Measurements from ENCODE around the gene ZNFX1.

The ZNFX1 gene

GRCh38 chr20:49281059-49281912, 3.4 kb upstream of the ZNFX1 start:
- H3K27ac ChIP-seq, result peak overlapping the region; percentile 99; the same call in 1 of the 2 replicates
- no peak for TF ChIP-seq ZFX (IDR thresholded peaks at IDR 0.05)
- TF ChIP-seq CTCF (conservative IDR thresholded peaks at IDR 0.05), result no peak

- H3K27ac ChIP-seq, result peak overlapping the region; percentile 99; the same call in 1 of the 2 replicates
- no peak for TF ChIP-seq CTCF (conservative IDR thresholded peaks at IDR 0.05)
- no peak for TF ChIP-seq ZFX (IDR thresholded peaks at IDR 0.05)
These were observed 2.7 kb upstream of the ZNFX1 start for GRCh38 chr20:49280463-49281058.

GRCh38 chr20:49279677-49280462, 2.0 kb upstream of the ZNFX1 start:
- TF ChIP-seq ZFX (IDR thresholded peaks at IDR 0.05) (no peak), CTCF (conservative IDR thresholded peaks at IDR 0.05) (no peak)
- H3K27ac ChIP-seq, result peak overlapping the region; percentile 99

- peak overlapping the region; percentile 99 for H3K27ac ChIP-seq
- TF ChIP-seq ZFX (IDR thresholded peaks at IDR 0.05), result no peak; the same call in 1 of the 2 replicates
- TF ChIP-seq CTCF (conservative IDR thresholded peaks at IDR 0.05), result no peak
These were observed 1.2 kb upstream of the ZNFX1 start for GRCh38 chr20:49278818-49279676.

GRCh38 chr20:49277786-49278035, 146 bp downstream of the ZNFX1 start:
- TF ChIP-seq ZFX (IDR thresholded peaks at IDR 0.05), result no peak
- no peak for TF ChIP-seq CTCF (conservative IDR thresholded peaks at IDR 0.05)
- H3K27ac ChIP-seq, result peak overlapping the region; percentile 99

GRCh38 chr20:49276961-49277785, 684 bp downstream of the ZNFX1 start:
- no peak for TF ChIP-seq CTCF (conservative IDR thresholded peaks at IDR 0.05)
- no peak for TF ChIP-seq ZFX (IDR thresholded peaks at IDR 0.05)
- H3K27ac ChIP-seq, result peak overlapping the region; percentile 99
